Testis (tissue), 3 donors: ENCODE measurements around the gene COL17A1. TPM values are rescaled to one million over a fixed set of nuclear protein-coding genes. Genes with fewer than 3 reads are reported as not detected.

ENCODE experiments used
- DNase-seq: peaks from one replicate; pipeline ENCODE4 v3.0.0-alpha.2; 2019
- H3K27ac ChIP-seq, 2 donors: fragments of 200-600 bp; sonication (generic); one replicate each; pipeline ENCODE4 v1.5.1; 2019
- H3K27me3 ChIP-seq: fragments of 200-600 bp; sonication (generic); one replicate; pipeline ENCODE4 v1.5.1; 2019
- H3K36me3 ChIP-seq: fragments of 200-600 bp; sonication (generic); one replicate; pipeline ENCODE4 v1.5.1; 2017; ENCODE audit warnings: low read depth; ENCODE audit errors: missing control alignments
- H3K4me1 ChIP-seq: fragments of 200-600 bp; sonication (generic); one replicate; pipeline ENCODE4 v1.5.1; 2019
- H3K4me3 ChIP-seq, 2 donors: fragments of 200-600 bp; sonication (generic); one replicate each; pipeline ENCODE4 v1.5.1; 2017 to 2019
- H3K9me3 ChIP-seq: fragments of 200-600 bp; sonication (generic); one replicate; pipeline ENCODE4 v1.5.1; 2017
- POLR2A ChIP-seq: fragments of 450-650 bp; IDR thresholded peaks from one replicate; pipeline ENCODE4 v1.6.1; 2017; ENCODE audit warnings: antibody characterized with exemption, mild to moderate bottlenecking, moderate library complexity
- WGBS, 2 donors: methylation state at CpG; one replicate each; pipeline ENCODE4 v1.1.5; 2018; 5-methylcytosine and 5-hydroxymethylcytosine counted together
- intact Hi-C: fragments of 100-400 bp; cut with DNase I; formaldehyde crosslinking; loops from one replicate; pipeline ENCODE4 v1.15.1; 2023; ENCODE audit warnings: low total_unique reads
- polyA plus RNA-seq: library from polyadenylated mRNA; stranded (reverse); fragments of 350-450 nt; fragmentation: Illumina TruSeq; extraction: RNeasy Lipid Tissue Mini Kit (QIAGEN cat#74804); gene quantifications from one replicate; pipeline ENCODE4 v1.2.3, GENCODE V29; 2014; ENCODE audit warnings: low read depth, low replicate concordance; ENCODE audit not compliant: insufficient read depth
- total RNA-seq, 2 donors: library from RNA; depleted of rRNA; stranded (reverse); fragments of >200 nt; gene quantifications; one replicate each; pipeline ENCODE4 v1.2.3, GENCODE V29; 2016
- TF ChIP-seq, protein P1 (sequence below), 3 experiments: fragments of 450-650 bp in 2 of 3; fragments of 200-600 bp in 1 of 3; sonication (generic) in 1 of 3; IDR thresholded peaks; one replicate each; pipeline ENCODE4 v1.5.1; 2016 to 2019; ENCODE audit warnings: antibody characterized with exemption in 3 of 3, mild to moderate bottlenecking in 2 of 3, moderate library complexity in 1 of 3

COL17A1 gene
- total and polyA plus RNA-seq, 3 donors from 2014 or later, result 7.1 to 30.6 (median 17.1) TPM

- Histone ChIP-seq H3K27ac (peak overlapping the region; percentile 97 to 100), H3K4me3 (peak overlapping the region in 1 of 2 donors; percentile 80), H3K9me3 (no peaks in the 10 kb centered on the region), H3K4me1 (peaks cover 15% of the 10 kb centered on the region), H3K36me3 (no peaks in the 10 kb centered on the region), H3K27me3 (no peaks in the 10 kb centered on the region)
- 13 to 23% methylated on average over 3 of the region's 3 CpGs for WGBS, 2 donors
- no peak for TF ChIP-seq POLR2A
- TF ChIP-seq, protein P1, sequence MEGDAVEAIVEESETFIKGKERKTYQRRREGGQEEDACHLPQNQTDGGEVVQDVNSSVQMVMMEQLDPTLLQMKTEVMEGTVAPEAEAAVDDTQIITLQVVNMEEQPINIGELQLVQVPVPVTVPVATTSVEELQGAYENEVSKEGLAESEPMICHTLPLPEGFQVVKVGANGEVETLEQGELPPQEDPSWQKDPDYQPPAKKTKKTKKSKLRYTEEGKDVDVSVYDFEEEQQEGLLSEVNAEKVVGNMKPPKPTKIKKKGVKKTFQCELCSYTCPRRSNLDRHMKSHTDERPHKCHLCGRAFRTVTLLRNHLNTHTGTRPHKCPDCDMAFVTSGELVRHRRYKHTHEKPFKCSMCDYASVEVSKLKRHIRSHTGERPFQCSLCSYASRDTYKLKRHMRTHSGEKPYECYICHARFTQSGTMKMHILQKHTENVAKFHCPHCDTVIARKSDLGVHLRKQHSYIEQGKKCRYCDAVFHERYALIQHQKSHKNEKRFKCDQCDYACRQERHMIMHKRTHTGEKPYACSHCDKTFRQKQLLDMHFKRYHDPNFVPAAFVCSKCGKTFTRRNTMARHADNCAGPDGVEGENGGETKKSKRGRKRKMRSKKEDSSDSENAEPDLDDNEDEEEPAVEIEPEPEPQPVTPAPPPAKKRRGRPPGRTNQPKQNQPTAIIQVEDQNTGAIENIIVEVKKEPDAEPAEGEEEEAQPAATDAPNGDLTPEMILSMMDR (IDR thresholded peaks at IDR 0.05), result no peak
- no peak for DNase-seq
- intact Hi-C loops, result loop anchor here (5.0 kb wide), 1 partner anchor 112 kb away; the partner anchor contains the start of gene CFAP43
These were observed 34.3 kb upstream of the COL17A1 start for GRCh38 chr10:104119996-104120395.

DNA sequence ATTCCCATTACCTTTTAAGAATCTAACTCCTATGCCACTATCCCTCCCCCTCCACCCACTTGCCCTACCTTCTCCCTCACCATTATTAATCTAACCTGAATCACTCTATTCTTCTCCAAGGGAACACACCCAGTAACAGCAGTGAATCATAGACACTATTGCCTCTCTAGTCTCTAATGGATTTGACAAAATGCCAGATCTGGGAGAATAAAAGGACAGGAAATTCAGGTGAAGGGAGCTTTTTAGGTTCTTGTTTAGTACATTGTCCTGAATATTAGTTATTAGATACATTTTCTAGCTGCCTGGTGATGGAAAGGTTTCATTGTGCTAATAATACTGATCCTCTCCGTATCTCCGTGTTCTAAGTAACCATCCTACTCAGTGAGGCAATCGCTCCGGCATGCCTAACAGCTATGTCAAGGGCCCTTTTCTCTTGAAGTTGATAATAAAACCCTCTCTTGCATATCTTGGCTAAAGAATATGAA is 32.2 kb upstream of the COL17A1 start:
- WGBS, 2 donors, result 74 to 77% methylated on average over 4 of the region's 4 CpGs

GRCh38 chr10:104113376-104113956 is 27.8 kb upstream of the COL17A1 start:
- H3K36me3 ChIP-seq, result no peaks in the 10 kb centered on the region
- H3K4me1 ChIP-seq, result no peaks in the 10 kb centered on the region
- no peaks in the 10 kb centered on the region for H3K27me3 ChIP-seq
- H3K4me3 ChIP-seq, result no peak overlapping the region
- TF ChIP-seq, protein P1 (IDR thresholded peaks at IDR 0.05), result no peak
- no peak for TF ChIP-seq POLR2A
- H3K9me3 ChIP-seq, result no peaks in the 10 kb centered on the region
- no peak overlapping the region for H3K27ac ChIP-seq
- WGBS, 2 donors, result 48 to 56% methylated on average over 1 of the region's 1 CpG
- intact Hi-C loops, result no loop called here
- DNase-seq, result no peak

More for the DNA sequence above, 32.2 kb upstream of the COL17A1 start:
- Histone ChIP-seq H3K4me1 (peaks cover 15% of the 10 kb centered on the region), H3K36me3 (no peaks in the 10 kb centered on the region), H3K4me3 (no peak overlapping the region), H3K27ac (no peak overlapping the region), H3K27me3 (no peaks in the 10 kb centered on the region), H3K9me3 (no peaks in the 10 kb centered on the region)
- TF ChIP-seq, protein P1 (IDR thresholded peaks at IDR 0.05), result no peak
- TF ChIP-seq POLR2A, result no peak
- intact Hi-C loops, result no loop called here
- DNase-seq, result no peak

GRCh38 chr10:104109908-104110662 is 24.4 kb upstream of the COL17A1 start:
- WGBS, 2 donors, result 71 to 72% methylated on average over 3 of the region's 3 CpGs
- Histone ChIP-seq H3K27me3 (no peaks in the 10 kb centered on the region), H3K36me3 (no peaks in the 10 kb centered on the region), H3K9me3 (no peaks in the 10 kb centered on the region), H3K4me1 (no peaks in the 10 kb centered on the region), H3K27ac (no peak overlapping the region), H3K4me3 (no peak overlapping the region)
- TF ChIP-seq, protein P1 (IDR thresholded peaks at IDR 0.05), result no peak
- no peak for TF ChIP-seq POLR2A
- DNase-seq, result no peak
- intact Hi-C loops, result no loop called here
